Upper lobe of right lung (tissue), 1 donor: ENCODE measurements around the gene CAMK2N2. TPM values are rescaled to one million over a fixed set of nuclear protein-coding genes. Genes with fewer than 3 reads are reported as not detected.

ENCODE experiments used
- ATAC-seq: fragments of 200-7000 bp; cut with Tn5 transposase; one replicate; pipeline ENCODE4 v1.9.1; 2020; ENCODE audit warnings: mild to moderate bottlenecking, moderate library complexity
- DNase-seq: peaks from one replicate; pipeline ENCODE4 v3.0.0-alpha.2; 2020
- H3K27ac ChIP-seq: fragments of 200-600 bp; one replicate; pipeline ENCODE4 v1.8.0; 2022
- H3K27me3 ChIP-seq: fragments of 200-600 bp; one replicate; pipeline ENCODE4 v1.8.0; 2022; ENCODE audit warnings: mild to moderate bottlenecking
- H3K36me3 ChIP-seq: fragments of 200-600 bp; one replicate; pipeline ENCODE4 v1.8.0; 2022
- H3K4me1 ChIP-seq: fragments of 200-600 bp; one replicate; pipeline ENCODE4 v1.8.0; 2022
- H3K4me3 ChIP-seq: fragments of 200-600 bp; one replicate; pipeline ENCODE4 v1.8.0; 2022; ENCODE audit warnings: mild to moderate bottlenecking
- H3K9me3 ChIP-seq: fragments of 200-600 bp; one replicate; pipeline ENCODE4 v1.8.0; 2022
- intact Hi-C: fragments of 100-400 bp; cut with DNase I; formaldehyde crosslinking; loops from one replicate; pipeline ENCODE4 v1.11.0; 2022
- total RNA-seq: library from RNA; stranded (reverse); fragmentation: NEBNext Ultra II Directional; extraction: Animal tissue kit (Norgen Biotek cat#: 25700); gene quantifications from one replicate; pipeline ENCODE4 v1.2.1, GENCODE V29; 2021
- TF ChIP-seq, protein P1 (sequence below): fragments of 200-600 bp; IDR thresholded peaks from one replicate; pipeline ENCODE4 v1.8.0; 2022; ENCODE audit warnings: antibody characterized with exemption
- donor health status: DM: no; HTN: yes; CAD: no; lungs with severe emphysema.

CAMK2N2 gene
- total RNA-seq, 1 donor from 2014 or later, result not detected

DNA sequence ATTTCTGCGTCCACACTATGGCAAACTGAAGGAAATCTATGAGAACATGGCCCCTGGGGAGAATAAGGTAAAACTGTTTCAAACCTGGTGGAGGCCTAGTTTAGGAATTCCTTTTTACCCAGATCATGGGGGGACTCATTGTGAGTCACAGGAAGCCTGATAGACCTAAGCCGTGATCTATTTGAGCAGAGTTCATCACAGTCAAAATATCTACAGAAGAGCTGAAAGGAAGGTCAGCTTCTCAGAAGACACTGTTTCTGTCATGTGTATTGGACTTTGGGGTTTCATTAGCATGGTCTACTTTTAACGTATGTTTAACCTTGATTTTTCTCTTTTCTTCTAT lies 39.0 kb upstream of the CAMK2N2 start:
- Histone ChIP-seq H3K27ac (no peak overlapping the region), H3K9me3 (no peaks in the 10 kb centered on the region), H3K4me3 (peak overlapping the region; percentile 96), H3K36me3 (peaks cover 52% of the 10 kb centered on the region), H3K4me1 (peaks cover 19% of the 10 kb centered on the region), H3K27me3 (no peaks in the 10 kb centered on the region)
- DNase-seq (no peak), ATAC-seq (no peak)
- intact Hi-C loops, result no loop called here
- TF ChIP-seq, protein P1, sequence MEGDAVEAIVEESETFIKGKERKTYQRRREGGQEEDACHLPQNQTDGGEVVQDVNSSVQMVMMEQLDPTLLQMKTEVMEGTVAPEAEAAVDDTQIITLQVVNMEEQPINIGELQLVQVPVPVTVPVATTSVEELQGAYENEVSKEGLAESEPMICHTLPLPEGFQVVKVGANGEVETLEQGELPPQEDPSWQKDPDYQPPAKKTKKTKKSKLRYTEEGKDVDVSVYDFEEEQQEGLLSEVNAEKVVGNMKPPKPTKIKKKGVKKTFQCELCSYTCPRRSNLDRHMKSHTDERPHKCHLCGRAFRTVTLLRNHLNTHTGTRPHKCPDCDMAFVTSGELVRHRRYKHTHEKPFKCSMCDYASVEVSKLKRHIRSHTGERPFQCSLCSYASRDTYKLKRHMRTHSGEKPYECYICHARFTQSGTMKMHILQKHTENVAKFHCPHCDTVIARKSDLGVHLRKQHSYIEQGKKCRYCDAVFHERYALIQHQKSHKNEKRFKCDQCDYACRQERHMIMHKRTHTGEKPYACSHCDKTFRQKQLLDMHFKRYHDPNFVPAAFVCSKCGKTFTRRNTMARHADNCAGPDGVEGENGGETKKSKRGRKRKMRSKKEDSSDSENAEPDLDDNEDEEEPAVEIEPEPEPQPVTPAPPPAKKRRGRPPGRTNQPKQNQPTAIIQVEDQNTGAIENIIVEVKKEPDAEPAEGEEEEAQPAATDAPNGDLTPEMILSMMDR, result no peak

DNA sequence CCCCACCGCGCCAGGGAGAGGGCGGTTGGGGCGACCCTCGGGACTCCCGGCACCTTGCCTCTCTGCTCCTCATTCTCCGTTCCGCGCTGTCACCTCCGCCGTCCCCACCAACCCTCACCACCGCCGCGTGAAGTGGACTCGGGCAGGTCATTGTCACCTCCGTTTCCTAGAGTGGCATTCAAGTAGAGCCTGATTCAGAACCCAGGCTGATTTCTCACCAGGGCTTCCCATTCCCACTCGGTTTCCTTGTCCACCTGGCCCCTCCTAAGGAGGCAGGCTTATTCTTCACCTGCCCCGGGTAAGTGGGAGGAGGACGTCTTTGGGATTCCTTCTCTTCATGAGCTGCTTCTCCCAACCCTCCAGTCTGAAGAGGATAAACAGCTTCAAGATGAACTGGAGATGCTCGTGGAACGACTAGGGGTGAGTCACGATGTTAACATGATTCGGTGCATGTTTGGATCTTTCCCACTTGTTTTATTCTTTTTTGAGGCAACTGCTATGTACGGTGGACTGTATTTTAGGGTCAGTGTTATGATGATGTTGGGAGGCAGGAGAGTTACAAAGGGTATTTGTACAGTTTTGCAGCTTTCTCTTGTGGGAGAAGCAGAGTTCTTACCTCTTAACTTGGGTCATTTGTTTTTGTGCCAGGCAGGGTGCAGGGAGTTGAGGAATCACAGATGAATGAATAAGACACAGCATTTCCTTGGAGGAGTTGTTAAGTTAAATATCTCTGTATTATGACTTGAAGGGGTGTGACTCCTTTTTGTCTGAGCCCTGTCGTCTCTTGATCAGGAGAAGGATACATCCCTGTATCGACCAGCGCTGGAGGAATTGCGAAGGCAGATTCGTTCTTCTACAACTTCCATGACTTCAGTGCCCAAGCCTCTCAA lies 38.4 kb upstream of the CAMK2N2 start:
- DNase-seq, result no peak
- Histone ChIP-seq H3K4me3 (peak overlapping the region; percentile 96), H3K27ac (peak overlapping the region; percentile 80), H3K36me3 (peaks cover 46% of the 10 kb centered on the region), H3K27me3 (no peaks in the 10 kb centered on the region), H3K9me3 (no peaks in the 10 kb centered on the region), H3K4me1 (peaks cover 19% of the 10 kb centered on the region)
- ATAC-seq, result no peak
- intact Hi-C loops, result no loop called here
- TF ChIP-seq, protein P1, result no peak

GRCh38 chr3:184298759-184299487 lies 37.6 kb upstream of the CAMK2N2 start, which contains the start of gene PSMD2:
PSMD2 (plus strand) TSS chr3:184299241; CDS start chr3:184299267, 26 bp downstream.
- Histone ChIP-seq H3K27me3 (no peaks in the 10 kb centered on the region), H3K4me1 (peaks cover 19% of the 10 kb centered on the region), H3K36me3 (peaks cover 38% of the 10 kb centered on the region), H3K4me3 (peak within 1 kb of the TSS; percentile 96), H3K27ac (peak within 1 kb of the TSS; percentile 89), H3K9me3 (no peaks in the 10 kb centered on the region)
- TF ChIP-seq, protein P1, result no peak
- DNase-seq, result peak; percentile 99
- ATAC-seq, result peak; percentile 100
- intact Hi-C loops, result no loop called here

GRCh38 chr3:184296616-184297015 lies 35.3 kb upstream of the CAMK2N2 start:
- intact Hi-C loops, result no loop called here
- ATAC-seq (no peak), DNase-seq (no peak)
- Histone ChIP-seq H3K4me3 (no peak overlapping the region), H3K27me3 (no peaks in the 10 kb centered on the region), H3K9me3 (no peaks in the 10 kb centered on the region), H3K36me3 (peaks cover 15% of the 10 kb centered on the region), H3K4me1 (peaks cover 19% of the 10 kb centered on the region), H3K27ac (no peak overlapping the region)
- TF ChIP-seq, protein P1, result no peak

GRCh38 chr3:184295771-184296170 lies 34.4 kb upstream of the CAMK2N2 start:
- TF ChIP-seq, protein P1, result no peak
- intact Hi-C loops, result no loop called here
- H3K4me1 ChIP-seq, result peaks cover 17% of the 10 kb centered on the region
- ATAC-seq (no peak), DNase-seq (no peak)
- H3K36me3 ChIP-seq, result peaks cover 6% of the 10 kb centered on the region
- H3K4me3 ChIP-seq, result no peak overlapping the region
- H3K27ac ChIP-seq, result no peak overlapping the region
- H3K9me3 ChIP-seq, result no peaks in the 10 kb centered on the region
- no peaks in the 10 kb centered on the region for H3K27me3 ChIP-seq
